Measurements from ENCODE around the gene SEC22B. TPM values are rescaled to one million over a fixed set of nuclear protein-coding genes. Genes with fewer than 3 reads are reported as not detected.
"Not testable (repeated sequence)": the region's sequence is repeated elsewhere in the genome, so short reads cannot be mapped to it uniquely, and the experiment has no call there.

Gene SEC22B
- total RNA-seq, 1 donor from 2014 or later, result 23.6 TPM

DNA sequence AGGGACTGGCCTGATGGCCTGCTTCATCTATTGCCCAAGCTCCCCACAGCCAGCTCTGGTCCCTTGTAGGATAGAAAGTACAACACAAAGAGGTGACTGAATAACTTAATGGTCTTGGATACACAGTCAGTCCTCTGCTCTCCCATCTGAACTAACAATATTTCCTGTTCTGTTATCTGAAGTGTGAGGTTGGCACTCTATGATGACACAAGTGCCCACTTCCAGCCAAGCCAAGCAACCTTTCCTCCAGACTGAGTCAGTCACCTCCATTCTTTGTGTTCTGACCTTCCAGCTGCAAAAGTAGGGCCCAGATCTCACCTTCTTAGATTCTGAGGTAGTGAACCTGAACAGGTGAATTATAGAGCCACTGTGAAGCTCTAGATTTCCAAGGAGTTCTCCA is 34.5 kb downstream of the SEC22B start:
- H4K20me1 ChIP-seq (ENCODE audit: low read depth); H3K4me3 Mint-ChIP-seq; H3K9ac ChIP-seq; H3K4me3 ChIP-seq; H3K36me3 ChIP-seq; H3K4me2 ChIP-seq; H2AFZ ChIP-seq (replicated peaks); H3K9me3 Mint-ChIP-seq; H3F3A ChIP-seq (ENCODE audit: low read depth); H3K27me3 Mint-ChIP-seq (ENCODE audit: insufficient read depth, low read depth); H3K27ac Mint-ChIP-seq; H3K27ac ChIP-seq; H3K27me3 ChIP-seq; H3K4me1 Mint-ChIP-seq; H3K79me2 ChIP-seq (ENCODE audit: low read depth); H3K4me1 ChIP-seq; H3K36me3 Mint-ChIP-seq; H3K9me3 ChIP-seq (ENCODE audit: low read depth); DNase-seq (ENCODE audit: low spot score): not testable (repeated sequence)

DNA sequence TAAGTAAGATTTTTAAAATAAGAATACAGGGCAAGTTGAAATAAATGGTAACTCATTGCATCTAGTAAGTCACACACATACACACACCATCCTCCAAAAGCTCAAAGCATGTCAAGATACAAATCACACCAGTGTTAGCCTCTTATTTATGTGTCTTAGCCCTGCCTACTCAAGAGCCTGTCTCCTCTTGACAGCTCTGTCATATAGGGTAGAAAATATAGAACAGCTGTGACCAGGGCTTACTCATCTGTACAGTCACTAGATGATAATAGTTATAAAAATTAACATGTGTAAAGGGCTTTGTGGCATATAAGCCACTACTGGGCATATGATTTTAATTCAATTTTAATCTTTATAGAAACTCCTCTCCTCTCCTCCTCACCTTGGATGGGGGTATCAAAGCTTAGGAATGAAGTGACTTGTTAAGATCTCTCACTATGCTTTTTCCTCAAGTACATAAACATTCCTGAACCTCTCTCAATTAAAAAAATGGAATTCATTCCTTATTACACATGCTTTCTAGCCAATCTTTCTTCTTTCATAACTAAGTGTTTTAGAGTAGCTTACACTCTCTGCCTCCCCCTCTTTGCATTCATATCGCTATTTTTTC is 35.6 kb downstream of the SEC22B start:
- H3K4me2 ChIP-seq; DNase-seq (ENCODE audit: low spot score): not testable (repeated sequence)

DNA sequence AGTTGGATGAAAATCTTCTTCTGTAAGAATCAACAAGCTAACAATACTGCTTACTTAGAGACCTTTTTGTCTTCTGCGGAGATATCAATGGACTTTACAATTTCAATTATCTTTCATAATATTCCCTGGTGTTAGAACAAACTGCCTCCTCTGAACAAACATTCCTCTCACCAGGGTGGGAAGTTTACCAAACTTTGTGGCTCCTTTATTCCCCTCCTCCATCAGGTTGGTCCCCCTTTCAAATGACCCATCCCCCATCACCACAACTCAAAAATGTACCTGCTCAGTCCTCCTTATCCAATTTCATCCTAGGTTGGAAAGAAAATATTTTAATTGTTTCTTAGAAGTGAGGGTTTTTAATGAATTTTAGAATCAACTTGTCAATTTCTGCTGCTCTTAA is 40.2 kb downstream of the SEC22B start:
- H3K79me2 ChIP-seq (ENCODE audit: low read depth); H3K27me3 Mint-ChIP-seq (ENCODE audit: insufficient read depth, low read depth); H3F3A ChIP-seq (ENCODE audit: low read depth); H3K9me3 ChIP-seq (ENCODE audit: low read depth); H3K4me1 Mint-ChIP-seq; H3K9me3 Mint-ChIP-seq; H3K36me3 Mint-ChIP-seq; H3K4me3 ChIP-seq; H3K36me3 ChIP-seq; H3K27ac Mint-ChIP-seq; H3K27ac ChIP-seq; H4K20me1 ChIP-seq (ENCODE audit: low read depth); H3K9ac ChIP-seq; DNase-seq (ENCODE audit: low spot score); H3K4me3 Mint-ChIP-seq: not testable (repeated sequence)
- Histone ChIP-seq H3K27me3 (peaks cover 17% of the 10 kb centered on the region), H3K4me2 (peak overlapping the region; percentile 38), H3K4me1 (peaks cover 10% of the 10 kb centered on the region), H2AFZ (replicated peaks) (peak overlapping the region; percentile 18)

More for the DNA sequence above, 35.6 kb downstream of the SEC22B start:
- H3K9me3 ChIP-seq (ENCODE audit: low read depth); H3K27ac ChIP-seq; H3K4me3 ChIP-seq; H3K27me3 ChIP-seq; H3K4me3 Mint-ChIP-seq; H4K20me1 ChIP-seq (ENCODE audit: low read depth); H3K79me2 ChIP-seq (ENCODE audit: low read depth); H2AFZ ChIP-seq (replicated peaks); H3K9me3 Mint-ChIP-seq; H3K36me3 Mint-ChIP-seq; H3K4me1 Mint-ChIP-seq; H3F3A ChIP-seq (ENCODE audit: low read depth); H3K27me3 Mint-ChIP-seq (ENCODE audit: insufficient read depth, low read depth); H3K4me1 ChIP-seq; H3K36me3 ChIP-seq; H3K9ac ChIP-seq; H3K27ac Mint-ChIP-seq: not testable (repeated sequence)

- H3K27ac ChIP-seq; H3K4me3 ChIP-seq; H3K9me3 Mint-ChIP-seq; H3K9me3 ChIP-seq (ENCODE audit: low read depth); DNase-seq (ENCODE audit: low spot score); H3K36me3 Mint-ChIP-seq; H2AFZ ChIP-seq (replicated peaks); H3K4me1 Mint-ChIP-seq; H3K36me3 ChIP-seq; H3K27me3 Mint-ChIP-seq (ENCODE audit: insufficient read depth, low read depth); H3K4me2 ChIP-seq; H3K79me2 ChIP-seq (ENCODE audit: low read depth); H3K9ac ChIP-seq; H3K27ac Mint-ChIP-seq; H3F3A ChIP-seq (ENCODE audit: low read depth); H4K20me1 ChIP-seq (ENCODE audit: low read depth); H3K4me3 Mint-ChIP-seq: not testable (repeated sequence)
- H3K27me3 ChIP-seq, result peaks cover 17% of the 10 kb centered on the region
- H3K4me1 ChIP-seq, result peaks cover 10% of the 10 kb centered on the region
These were observed 42.4 kb downstream of the SEC22B start for GRCh38 chr1:120133928-120134325.

DNA sequence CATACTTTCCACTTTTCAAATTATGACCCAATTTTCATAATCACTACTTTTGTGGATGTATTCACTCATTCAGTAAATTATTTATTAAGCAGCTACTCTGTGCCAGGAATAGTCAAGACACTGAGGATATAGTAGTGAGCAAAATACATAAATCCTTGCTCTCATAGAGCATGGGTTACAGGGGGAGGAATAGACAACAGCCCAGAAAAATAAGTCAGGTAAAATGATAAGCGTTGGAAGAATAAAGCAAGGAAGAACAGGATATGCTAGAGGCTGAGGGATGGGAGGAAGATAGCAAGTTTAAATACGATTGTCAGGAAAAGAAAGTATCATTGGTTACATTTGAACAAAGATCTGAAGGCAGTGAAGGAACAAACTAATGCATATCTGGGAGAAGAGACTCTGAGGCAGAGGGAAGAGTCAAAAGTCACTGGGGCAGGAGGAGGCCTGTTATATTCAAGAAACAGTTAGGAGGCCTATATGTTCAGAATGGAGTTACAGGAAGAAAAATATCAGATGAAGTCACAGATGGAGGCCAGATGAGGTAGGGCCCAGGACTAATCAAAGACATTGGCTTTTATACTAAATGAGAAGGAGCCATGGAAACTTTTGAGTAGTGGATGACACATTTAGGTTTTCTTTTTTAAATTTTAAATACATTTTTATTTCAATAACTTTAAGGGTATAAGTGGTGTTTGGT is 42.9 kb downstream of the SEC22B start:
- Histone ChIP-seq H2AFZ (replicated peaks) (no peak overlapping the region), H3K9me3 (ENCODE audit: low read depth) (no peaks in the 10 kb centered on the region), H3K36me3 (no peaks in the 10 kb centered on the region), H4K20me1 (ENCODE audit: low read depth) (no peaks in the 10 kb centered on the region), H3K79me2 (ENCODE audit: low read depth) (no peaks in the 10 kb centered on the region), H3K4me3 (no peak overlapping the region), H3F3A (ENCODE audit: low read depth) (no peaks in the 10 kb centered on the region), H3K27me3 (peaks cover 17% of the 10 kb centered on the region), H3K4me1 (peaks cover 10% of the 10 kb centered on the region), H3K4me2 (no peak overlapping the region), H3K27ac (no peak overlapping the region), H3K9ac (no peak overlapping the region)
- no peaks in the 10 kb centered on the region for H3K9me3 Mint-ChIP-seq
- TF ChIP-seq, protein P1, sequence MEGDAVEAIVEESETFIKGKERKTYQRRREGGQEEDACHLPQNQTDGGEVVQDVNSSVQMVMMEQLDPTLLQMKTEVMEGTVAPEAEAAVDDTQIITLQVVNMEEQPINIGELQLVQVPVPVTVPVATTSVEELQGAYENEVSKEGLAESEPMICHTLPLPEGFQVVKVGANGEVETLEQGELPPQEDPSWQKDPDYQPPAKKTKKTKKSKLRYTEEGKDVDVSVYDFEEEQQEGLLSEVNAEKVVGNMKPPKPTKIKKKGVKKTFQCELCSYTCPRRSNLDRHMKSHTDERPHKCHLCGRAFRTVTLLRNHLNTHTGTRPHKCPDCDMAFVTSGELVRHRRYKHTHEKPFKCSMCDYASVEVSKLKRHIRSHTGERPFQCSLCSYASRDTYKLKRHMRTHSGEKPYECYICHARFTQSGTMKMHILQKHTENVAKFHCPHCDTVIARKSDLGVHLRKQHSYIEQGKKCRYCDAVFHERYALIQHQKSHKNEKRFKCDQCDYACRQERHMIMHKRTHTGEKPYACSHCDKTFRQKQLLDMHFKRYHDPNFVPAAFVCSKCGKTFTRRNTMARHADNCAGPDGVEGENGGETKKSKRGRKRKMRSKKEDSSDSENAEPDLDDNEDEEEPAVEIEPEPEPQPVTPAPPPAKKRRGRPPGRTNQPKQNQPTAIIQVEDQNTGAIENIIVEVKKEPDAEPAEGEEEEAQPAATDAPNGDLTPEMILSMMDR (IDR thresholded peaks at IDR 0.05), result no peak
- TF ChIP-seq EZH2phosphoT487 (IDR thresholded peaks at IDR 0.05), result no peak
- no peak for TF ChIP-seq EZH2 (IDR thresholded peaks at IDR 0.05)
- H3K27ac Mint-ChIP-seq, result no peak overlapping the region
- H3K27me3 Mint-ChIP-seq (ENCODE audit: insufficient read depth, low read depth), result no peaks in the 10 kb centered on the region
- no peak overlapping the region for H3K4me3 Mint-ChIP-seq
- no peaks in the 10 kb centered on the region for H3K4me1 Mint-ChIP-seq
- H3K36me3 Mint-ChIP-seq, result no peaks in the 10 kb centered on the region
- DNase-seq (ENCODE audit: low spot score), result no peak

DNA sequence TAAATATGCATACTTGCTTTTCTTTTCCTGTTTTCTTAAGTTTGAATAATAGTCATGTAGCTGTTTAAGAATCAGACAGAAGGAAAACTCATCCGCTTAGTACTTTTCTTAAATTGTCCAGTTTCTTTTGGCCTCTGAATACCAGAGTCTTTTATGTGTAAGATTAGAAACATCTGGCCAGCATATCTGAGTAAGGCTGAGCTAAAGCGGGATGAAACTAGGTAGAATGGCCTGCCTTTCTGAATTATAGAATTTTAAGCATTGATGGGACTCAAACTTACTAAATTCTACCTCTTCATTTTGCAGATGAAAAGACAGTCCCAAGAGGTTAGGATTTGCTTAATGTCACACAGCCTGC is 43.9 kb downstream of the SEC22B start:
- H3F3A ChIP-seq (ENCODE audit: low read depth); H3K9me3 Mint-ChIP-seq; H3K4me2 ChIP-seq; H3K27ac Mint-ChIP-seq; H3K9ac ChIP-seq; H3K27me3 Mint-ChIP-seq (ENCODE audit: insufficient read depth, low read depth); H3K4me3 Mint-ChIP-seq; DNase-seq (ENCODE audit: low spot score); H3K4me1 Mint-ChIP-seq; H4K20me1 ChIP-seq (ENCODE audit: low read depth); H2AFZ ChIP-seq (replicated peaks); H3K36me3 Mint-ChIP-seq; H3K36me3 ChIP-seq; H3K79me2 ChIP-seq (ENCODE audit: low read depth); H3K27ac ChIP-seq; H3K9me3 ChIP-seq (ENCODE audit: low read depth); H3K4me3 ChIP-seq: not testable (repeated sequence)
- Histone ChIP-seq H3K4me1 (peaks cover 10% of the 10 kb centered on the region), H3K27me3 (peaks cover 17% of the 10 kb centered on the region)

GRCh38 chr1:120131611-120132405 is 44.5 kb downstream of the SEC22B start:
- Histone ChIP-seq H3K4me1 (peaks cover 10% of the 10 kb centered on the region), H2AFZ (replicated peaks) (peak overlapping the region; percentile 26), H3K27me3 (peaks cover 17% of the 10 kb centered on the region)
- not testable (repeated sequence) for H3K4me3 ChIP-seq; H3K27me3 Mint-ChIP-seq (ENCODE audit: insufficient read depth, low read depth); H3K9me3 Mint-ChIP-seq; H3K9ac ChIP-seq; H3K4me1 Mint-ChIP-seq; H3F3A ChIP-seq (ENCODE audit: low read depth); H3K9me3 ChIP-seq (ENCODE audit: low read depth); H3K79me2 ChIP-seq (ENCODE audit: low read depth); H3K4me3 Mint-ChIP-seq; H3K4me2 ChIP-seq; H3K36me3 Mint-ChIP-seq; H3K27ac ChIP-seq; H4K20me1 ChIP-seq (ENCODE audit: low read depth); H3K27ac Mint-ChIP-seq; H3K36me3 ChIP-seq
- peak; percentile 13 for DNase-seq (ENCODE audit: low spot score)
